Stomach (tissue), 4 donors: ENCODE results near the gene PTX4.

ENCODE experiments used
- CTCF ChIP-seq, 7 experiments: fragments of 450-650 bp in 4 of 7; fragments of 200-600 bp in 3 of 7; sonication (generic) in 3 of 7; IDR thresholded peaks; one replicate each; pipeline ENCODE4 v1.5.1; 2016 to 2019; ENCODE audit warnings: antibody characterized with exemption in 7 of 7, control low read depth in 2 of 7, mild to moderate bottlenecking in 1 of 7
- POLR2A ChIP-seq, 4 donors: fragments of 450-650 bp; IDR thresholded peaks; one replicate each; pipeline ENCODE4 v1.6.1; 2016; ENCODE audit warnings: antibody characterized with exemption in 4 of 4, control low read depth in 2 of 4, mild to moderate bottlenecking in 1 of 4, moderate library complexity in 1 of 4
- POLR2AphosphoS5 ChIP-seq, 3 donors: sonication (generic); formaldehyde crosslinking; IDR thresholded peaks; one replicate each; pipeline ENCODE4 v1.6.1; 2016; ENCODE audit warnings: antibody characterized with exemption in 3 of 3

GRCh38 chr16:1489077-1489476 is 333 bp upstream of the PTX4 start:
- TF ChIP-seq CTCF (IDR thresholded peaks at IDR 0.05): no peak
- TF ChIP-seq POLR2A (IDR thresholded peaks at IDR 0.05): no peak
- TF ChIP-seq POLR2AphosphoS5 (IDR thresholded peaks at IDR 0.05): no peak
